Ovary (tissue), 3 donors: ENCODE data around the gene CNDP2.

Experiments used
- CTCF ChIP-seq, 3 donors: fragments of 450-650 bp in 2 of 3; fragments of 200-600 bp in 1 of 3; IDR thresholded peaks; one replicate each; pipeline versions ENCODE4 v1.5.1 to v1.8.0; 2016 to 2022; ENCODE audit warnings: antibody characterized with exemption in 3 of 3, mild to moderate bottlenecking in 1 of 3
- POLR2A ChIP-seq: fragments of 450-650 bp; IDR thresholded peaks from one replicate; pipeline ENCODE4 v1.6.1; 2017; ENCODE audit warnings: antibody characterized with exemption, mild to moderate bottlenecking, moderate library complexity
- donor health status: DM: no; HTN: no; CAD: no.

- no peak for TF ChIP-seq CTCF (IDR thresholded peaks at IDR 0.05)
- TF ChIP-seq POLR2A: no peak
Measured at GRCh38 chr18:74541703-74542555, 45.8 kb downstream of the CNDP2 start.
